Measurements from ENCODE around the gene VSTM5.

Gene VSTM5

DNA sequence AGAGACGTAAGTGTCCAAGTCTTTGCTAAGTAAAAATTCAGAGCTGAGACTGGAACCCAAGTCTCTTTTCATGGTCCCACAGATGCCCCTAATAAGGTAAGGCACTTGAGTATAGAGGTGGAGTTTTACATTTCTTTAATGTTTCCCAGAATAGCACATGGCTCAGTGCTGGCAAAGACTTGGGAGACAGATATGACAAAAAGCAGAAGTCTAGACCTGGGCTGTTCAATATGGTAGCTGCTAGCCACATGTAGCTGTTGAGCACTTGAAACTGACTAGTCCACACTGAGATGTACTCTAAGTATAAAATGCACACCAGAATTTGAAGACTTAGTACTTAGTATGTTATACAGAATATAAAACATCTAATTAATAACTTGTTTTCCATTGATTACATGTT lies 17.6 kb downstream of the VSTM5 start:
- Mint-ChIP-seq H3K4me1 (ENCODE audit: low read depth in 2 of 2) (no peaks in the 10 kb centered on the region), H3K9me3 (no peaks in the 10 kb centered on the region), H3K27ac (no peak overlapping the region), H3K36me3 (ENCODE audit: insufficient read depth) (no peaks in the 10 kb centered on the region), H3K4me3 (no peak overlapping the region), H3K27me3 (peaks cover 9 to 34% of the 10 kb centered on the region in 2 donors)
- ATAC-seq (replicated peaks) (no peak), DNase-seq (no peak)

DNA sequence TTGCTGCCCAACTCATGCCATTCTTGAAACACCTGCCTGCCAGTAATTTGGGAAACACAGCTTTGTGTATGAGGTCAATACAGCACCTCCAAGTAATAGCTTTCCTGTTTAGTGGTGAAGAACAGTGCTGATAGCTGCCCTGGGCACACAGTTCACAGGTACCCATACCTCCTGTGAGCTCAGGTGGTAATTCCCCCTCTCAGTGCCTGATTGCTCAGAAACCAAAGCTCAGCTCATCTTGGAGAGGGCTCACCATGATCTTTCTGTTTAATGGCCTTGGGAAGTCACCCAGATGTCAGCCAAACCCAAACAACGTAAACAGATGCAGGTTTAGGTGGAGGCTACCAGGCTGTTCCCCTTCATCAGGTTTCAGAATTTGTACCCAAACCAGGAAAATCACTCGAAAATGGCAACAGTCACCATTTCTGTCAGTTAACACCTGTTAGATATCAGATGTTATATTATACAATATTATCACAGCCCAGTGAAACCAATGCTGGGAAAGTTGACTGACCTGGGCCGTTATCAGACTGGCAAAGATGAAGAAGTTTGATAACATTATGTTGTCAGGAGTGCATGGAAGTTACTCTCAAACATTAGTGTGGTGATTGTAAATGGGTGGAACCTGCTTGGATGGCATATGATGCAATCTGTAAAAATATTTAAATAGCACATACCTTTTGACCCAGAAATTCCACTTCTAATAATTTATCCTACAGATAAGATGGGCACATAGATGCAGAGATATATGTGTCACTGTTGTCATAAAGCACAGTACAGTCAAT lies 18.9 kb downstream of the VSTM5 start:
- H3K27me3 Mint-ChIP-seq: peaks cover 9 to 34% of the 10 kb centered on the region in 2 donors
- DNase-seq: no peak
- H3K4me1 Mint-ChIP-seq (ENCODE audit: low read depth in 2 of 2): no peaks in the 10 kb centered on the region
- ATAC-seq (replicated peaks): no peak
- H3K27ac Mint-ChIP-seq: no peak overlapping the region
- H3K36me3 Mint-ChIP-seq (ENCODE audit: insufficient read depth): no peaks in the 10 kb centered on the region
- no peaks in the 10 kb centered on the region for H3K9me3 Mint-ChIP-seq
- H3K4me3 Mint-ChIP-seq: no peak overlapping the region

DNA sequence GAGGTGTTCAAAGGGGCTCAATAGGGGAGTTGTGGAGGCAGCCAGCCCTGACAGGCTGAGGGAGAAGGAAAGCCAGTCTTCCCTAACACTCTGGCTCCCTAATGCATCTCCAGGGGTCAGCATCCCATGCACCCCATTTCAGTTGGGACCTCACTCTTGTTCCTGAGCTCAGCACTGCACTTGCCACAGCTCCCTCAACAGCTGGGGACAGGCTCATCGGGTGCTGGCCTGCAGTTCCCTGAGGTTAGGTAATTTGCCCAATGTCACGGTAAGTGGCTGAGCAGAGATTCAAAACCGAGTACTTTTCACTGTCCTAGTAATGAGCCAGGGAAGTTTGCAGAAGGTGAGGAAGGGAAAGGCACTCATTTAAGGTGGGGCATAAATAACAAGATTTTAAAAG lies 20.8 kb downstream of the VSTM5 start:
- H3K36me3 Mint-ChIP-seq (ENCODE audit: insufficient read depth): peaks cover 3% of the 10 kb centered on the region
- no peak overlapping the region for H3K27ac Mint-ChIP-seq
- no peak overlapping the region for H3K4me3 Mint-ChIP-seq
- ATAC-seq (replicated peaks): no peak
- H3K9me3 Mint-ChIP-seq: no peaks in the 10 kb centered on the region
- peaks cover 9 to 34% of the 10 kb centered on the region in 2 donors for H3K27me3 Mint-ChIP-seq
- H3K4me1 Mint-ChIP-seq (ENCODE audit: low read depth in 2 of 2): no peaks in the 10 kb centered on the region
- no peak for DNase-seq

DNA sequence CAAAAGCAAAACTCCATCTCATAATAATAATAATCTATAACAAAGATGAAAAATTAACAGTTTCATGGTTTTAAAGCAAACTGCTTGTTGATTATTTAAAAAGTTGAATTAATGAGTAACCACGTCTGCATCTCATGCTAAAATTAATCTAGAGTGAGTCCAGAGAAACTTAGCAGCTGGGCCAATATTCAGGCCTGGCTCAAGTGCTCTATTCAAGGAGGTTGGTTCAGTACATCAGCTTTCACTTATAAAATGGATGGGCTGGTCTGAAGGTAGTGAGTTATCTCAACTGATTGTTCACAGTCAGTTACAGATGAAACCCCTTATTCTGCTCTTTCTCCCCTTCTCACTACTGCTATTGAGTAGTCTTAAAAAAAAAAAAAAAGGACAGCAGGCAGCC lies 23.1 kb downstream of the VSTM5 start:
- Mint-ChIP-seq H3K4me1 (ENCODE audit: low read depth in 2 of 2) (no peaks in the 10 kb centered on the region), H3K27ac (no peak overlapping the region), H3K36me3 (ENCODE audit: insufficient read depth) (peaks cover 3% of the 10 kb centered on the region), H3K27me3 (peaks cover 0 to 23% of the 10 kb centered on the region in 2 donors), H3K4me3 (no peak overlapping the region), H3K9me3 (no peaks in the 10 kb centered on the region)
- no peak for DNase-seq
- ATAC-seq (replicated peaks): no peak

DNA sequence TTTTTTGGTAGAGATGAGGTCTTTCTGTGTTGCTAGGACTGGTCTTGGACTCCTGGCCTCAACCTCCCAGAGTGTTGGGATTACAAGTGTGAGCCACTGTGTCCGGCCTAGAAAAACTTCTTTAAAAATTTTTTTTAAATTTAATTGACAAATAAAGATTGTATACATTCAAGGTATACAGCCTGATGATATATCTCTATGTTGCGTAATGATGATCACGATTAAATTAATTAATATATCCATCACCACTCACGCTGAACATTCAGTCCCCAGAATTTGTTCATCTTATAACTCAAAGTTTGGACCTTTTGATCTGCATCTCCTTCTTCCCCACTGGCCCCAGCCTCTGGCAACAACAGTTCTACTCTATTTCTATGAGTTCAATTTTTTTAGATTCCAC lies 27.2 kb downstream of the VSTM5 start:
- H3K4me1 Mint-ChIP-seq (ENCODE audit: low read depth in 2 of 2): no peaks in the 10 kb centered on the region
- H3K9me3 Mint-ChIP-seq: no peaks in the 10 kb centered on the region
- no peak for DNase-seq
- H3K27ac Mint-ChIP-seq: no peak overlapping the region
- H3K27me3 Mint-ChIP-seq: peaks cover 0 to under 1% of the 10 kb centered on the region in 2 donors
- H3K4me3 Mint-ChIP-seq: no peak overlapping the region
- peaks cover 3% of the 10 kb centered on the region for H3K36me3 Mint-ChIP-seq (ENCODE audit: insufficient read depth)
- ATAC-seq (replicated peaks): no peak

DNA sequence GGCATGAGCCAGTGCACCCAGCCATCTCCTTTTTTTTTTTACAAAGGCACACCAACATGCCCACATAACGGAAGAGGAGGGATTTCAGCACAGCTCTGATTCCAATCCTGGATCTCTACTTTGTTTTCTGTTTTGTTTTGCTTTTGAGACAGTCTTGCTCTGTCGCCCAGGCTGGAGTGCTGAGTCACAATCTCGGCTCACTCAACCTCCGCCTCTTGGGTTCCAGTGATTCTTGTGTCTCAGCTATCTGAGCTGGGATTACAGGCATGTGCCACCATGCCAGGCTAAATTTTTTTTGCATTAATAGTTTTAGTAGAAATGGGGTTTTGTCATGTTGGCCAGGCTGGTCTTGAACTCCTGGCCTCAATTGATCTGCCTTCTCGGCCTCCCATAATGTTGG lies 28.1 kb downstream of the VSTM5 start:
- Mint-ChIP-seq H3K27me3 (no peaks in the 10 kb centered on the region), H3K4me3 (no peak overlapping the region), H3K4me1 (ENCODE audit: low read depth in 2 of 2) (no peaks in the 10 kb centered on the region), H3K36me3 (ENCODE audit: insufficient read depth) (peaks cover 3% of the 10 kb centered on the region), H3K9me3 (no peaks in the 10 kb centered on the region), H3K27ac (no peak overlapping the region)
- DNase-seq (no peak), ATAC-seq (replicated peaks) (no peak)

DNA sequence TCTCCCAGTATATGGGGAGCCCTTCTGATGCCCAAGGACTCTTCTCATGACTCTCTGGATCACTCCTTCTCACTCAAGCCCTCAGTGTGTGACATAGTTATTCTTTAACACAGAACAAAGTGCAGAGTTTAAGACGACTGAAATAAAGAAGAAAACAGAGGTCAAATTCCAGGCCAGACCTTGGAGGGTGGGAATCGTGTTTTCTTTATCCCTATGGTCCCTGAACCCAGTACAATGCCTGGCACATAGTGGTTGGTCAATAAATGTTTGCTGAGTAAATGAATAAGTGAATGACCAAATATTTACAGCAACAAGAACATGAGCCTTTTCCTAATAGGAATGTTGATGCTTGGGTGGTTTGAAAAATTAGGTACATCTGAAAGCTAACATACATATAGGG lies 28.8 kb downstream of the VSTM5 start:
- peaks cover 3% of the 10 kb centered on the region for H3K36me3 Mint-ChIP-seq (ENCODE audit: insufficient read depth)
- H3K4me1 Mint-ChIP-seq (ENCODE audit: low read depth in 2 of 2): no peaks in the 10 kb centered on the region
- no peak overlapping the region for H3K4me3 Mint-ChIP-seq
- H3K27ac Mint-ChIP-seq: no peak overlapping the region
- ATAC-seq (replicated peaks): no peak
- H3K9me3 Mint-ChIP-seq: no peaks in the 10 kb centered on the region
- no peak for DNase-seq
- no peaks in the 10 kb centered on the region for H3K27me3 Mint-ChIP-seq

DNA sequence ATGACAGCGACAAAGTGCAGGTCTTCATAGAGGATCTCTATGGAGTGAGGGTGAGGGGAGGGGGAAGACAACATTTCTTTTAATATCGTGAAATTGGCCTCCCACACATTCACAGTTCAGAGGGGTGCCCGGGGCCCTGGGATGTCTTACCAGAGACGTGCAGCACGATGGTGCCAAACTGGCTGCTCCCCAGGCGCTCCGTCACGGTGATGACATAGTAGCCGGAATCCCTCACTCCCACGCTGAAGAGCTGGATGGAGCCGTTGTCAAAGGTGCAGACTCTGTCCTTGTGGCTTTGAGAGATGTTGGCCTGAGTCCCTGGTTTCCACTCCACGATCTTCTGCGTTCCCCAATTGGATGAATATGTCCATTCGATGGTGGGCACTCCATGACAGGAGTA lies 29.6 kb downstream of the VSTM5 start:
- Mint-ChIP-seq H3K4me3 (no peak overlapping the region), H3K27me3 (no peaks in the 10 kb centered on the region), H3K27ac (no peak overlapping the region), H3K36me3 (ENCODE audit: insufficient read depth) (peaks cover 4% of the 10 kb centered on the region), H3K9me3 (no peaks in the 10 kb centered on the region), H3K4me1 (ENCODE audit: low read depth in 2 of 2) (no peaks in the 10 kb centered on the region)
- DNase-seq (no peak), ATAC-seq (replicated peaks) (no peak)

DNA sequence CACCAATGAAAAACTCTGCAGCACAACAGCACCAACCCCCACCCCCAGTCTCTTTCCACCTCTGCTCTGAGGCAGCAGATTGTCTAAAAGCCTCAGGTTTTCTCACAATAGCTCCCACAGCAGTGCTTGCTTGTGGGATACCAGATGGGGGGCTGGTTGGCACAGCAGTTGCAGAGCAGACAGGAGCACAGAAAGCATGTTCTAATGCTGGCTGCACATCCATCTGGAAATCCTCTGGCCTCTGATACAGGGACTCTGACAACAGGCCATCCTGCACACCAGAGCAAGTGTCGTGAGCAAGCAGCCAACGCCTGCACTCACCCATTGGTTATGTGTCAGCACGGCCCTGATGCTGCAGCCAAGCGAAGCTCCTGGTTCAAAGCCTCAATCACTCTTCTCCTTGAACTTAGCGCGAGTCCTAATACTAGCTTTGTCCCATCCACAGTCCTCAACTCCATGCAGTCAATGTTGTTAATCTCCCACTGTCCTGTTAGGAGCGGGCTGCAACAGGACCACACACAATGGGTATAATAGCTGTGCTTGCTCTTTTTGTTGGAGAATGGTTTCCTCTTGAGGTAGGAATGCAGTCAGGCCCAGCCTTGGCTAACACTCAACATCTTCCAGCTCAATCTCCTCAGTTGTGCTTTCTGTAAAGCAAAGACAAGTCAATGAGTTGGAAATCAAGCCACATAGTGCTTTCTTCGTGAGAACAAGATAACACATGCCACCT lies 30.3 kb downstream of the VSTM5 start:
- DNase-seq (no peak), ATAC-seq (replicated peaks) (no peak)
- Mint-ChIP-seq H3K4me1 (ENCODE audit: low read depth in 2 of 2) (no peaks in the 10 kb centered on the region), H3K4me3 (no peak overlapping the region), H3K27me3 (no peaks in the 10 kb centered on the region), H3K27ac (no peak overlapping the region), H3K36me3 (ENCODE audit: insufficient read depth) (peaks cover 5% of the 10 kb centered on the region), H3K9me3 (no peaks in the 10 kb centered on the region)

DNA sequence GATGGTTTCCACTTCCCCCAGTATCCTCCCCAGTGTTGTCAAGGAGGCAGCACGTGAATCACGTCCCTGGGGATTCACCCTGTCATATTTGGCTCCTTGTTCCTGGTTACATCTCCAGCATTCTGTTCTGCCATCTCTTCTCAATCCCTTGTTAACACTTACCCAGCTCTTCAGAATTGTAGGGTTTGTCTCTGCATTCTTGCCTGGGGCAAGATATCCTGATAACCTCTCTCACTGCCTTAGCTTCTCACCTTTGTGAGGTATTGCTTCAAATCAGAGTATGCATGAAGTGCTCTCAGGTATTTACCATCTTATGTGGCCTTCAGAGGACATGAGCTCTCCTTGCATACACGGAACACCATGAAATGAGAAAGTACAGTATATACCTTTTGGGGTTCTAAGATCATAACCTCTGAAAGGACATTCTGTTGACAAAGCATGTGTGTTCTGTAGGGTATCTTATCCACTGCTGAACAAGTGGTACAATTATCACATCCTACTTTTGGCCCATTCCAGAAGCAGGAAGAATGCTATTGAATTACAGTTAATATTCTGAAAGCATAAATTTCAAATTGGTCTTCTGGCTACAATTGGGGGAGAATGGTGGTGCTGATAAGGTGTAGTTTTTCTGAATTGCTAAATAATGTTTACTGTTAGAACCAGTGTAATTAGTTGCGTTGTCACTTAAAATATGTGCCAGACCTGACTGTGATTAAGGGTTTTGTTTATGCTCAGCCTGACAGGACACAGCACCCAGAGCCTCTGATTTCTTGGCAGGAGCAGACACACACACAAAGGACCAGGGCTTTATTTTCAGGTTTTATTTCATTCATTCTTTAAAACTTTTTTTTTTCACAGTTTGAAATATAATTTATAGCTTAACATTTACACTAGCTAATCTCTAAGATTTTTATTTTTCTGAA lies 32.7 kb downstream of the VSTM5 start:
- H3K27ac Mint-ChIP-seq: peak overlapping the region in 1 of 2 donors; percentile 11
- DNase-seq: no peak
- no peaks in the 10 kb centered on the region for H3K4me1 Mint-ChIP-seq (ENCODE audit: low read depth in 2 of 2)
- no peaks in the 10 kb centered on the region for H3K27me3 Mint-ChIP-seq
- no peaks in the 10 kb centered on the region for H3K9me3 Mint-ChIP-seq
- no peak for ATAC-seq (replicated peaks)
- peaks cover 17% of the 10 kb centered on the region for H3K36me3 Mint-ChIP-seq (ENCODE audit: insufficient read depth)
- no peak overlapping the region for H3K4me3 Mint-ChIP-seq

DNA sequence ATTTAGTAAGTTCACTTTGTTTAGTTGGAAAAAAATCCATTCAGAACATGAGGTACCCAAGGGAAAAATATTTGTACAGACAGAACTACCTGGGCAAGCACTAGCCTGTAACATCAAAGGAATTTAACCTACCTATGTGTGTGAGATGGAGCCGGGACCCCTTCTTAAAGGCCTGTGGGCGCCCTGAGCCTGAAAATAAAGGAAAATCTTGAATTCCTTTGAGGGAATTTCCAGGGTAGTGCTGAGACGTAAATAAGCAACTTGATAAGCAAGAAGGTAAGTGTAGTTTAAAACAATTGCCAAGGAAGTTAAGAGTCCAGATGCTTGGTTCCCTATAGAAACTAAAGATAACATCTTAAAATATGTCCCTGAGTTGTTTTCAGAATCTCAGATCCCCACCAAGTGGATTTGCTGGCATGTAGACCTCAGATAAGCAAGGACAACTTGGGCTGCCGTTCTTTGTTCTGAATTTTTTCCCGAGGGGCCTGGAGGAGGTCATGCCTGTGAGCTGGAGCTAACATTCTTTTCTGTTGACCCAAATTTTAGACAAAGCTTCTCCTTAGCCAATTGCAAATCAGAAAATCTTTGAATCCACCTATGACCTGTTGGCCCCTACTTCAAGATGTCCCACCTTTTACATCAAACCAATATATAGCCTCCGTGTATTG lies 35.3 kb downstream of the VSTM5 start:
- Mint-ChIP-seq H3K4me1 (ENCODE audit: low read depth in 2 of 2) (no peaks in the 10 kb centered on the region), H3K27me3 (no peaks in the 10 kb centered on the region), H3K27ac (no peak overlapping the region), H3K9me3 (no peaks in the 10 kb centered on the region), H3K4me3 (no peak overlapping the region), H3K36me3 (ENCODE audit: insufficient read depth) (peaks cover 43% of the 10 kb centered on the region)
- ATAC-seq (replicated peaks) (no peak), DNase-seq (no peak)

DNA sequence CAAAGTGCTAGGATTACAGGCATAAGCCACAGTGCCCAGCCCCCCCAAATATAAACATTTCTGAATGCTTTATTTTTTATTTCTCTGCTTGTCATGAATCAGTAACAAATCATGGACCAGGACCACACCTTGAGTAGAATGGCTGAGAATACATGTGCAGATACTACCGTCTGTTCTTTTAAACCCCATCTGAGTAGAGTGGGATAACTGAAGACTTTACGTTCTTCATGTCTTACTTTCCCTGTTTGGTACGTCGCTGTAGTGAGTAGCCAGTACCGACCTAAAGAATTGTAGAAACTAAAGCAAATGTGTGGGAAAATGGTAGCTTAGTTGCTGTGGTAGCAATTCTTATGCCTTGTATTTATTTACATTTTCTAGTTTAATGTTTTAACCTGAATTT lies 36.4 kb downstream of the VSTM5 start:
- H3K27me3 Mint-ChIP-seq: no peaks in the 10 kb centered on the region
- DNase-seq (no peak), ATAC-seq (replicated peaks) (no peak)
- peaks cover 51% of the 10 kb centered on the region for H3K36me3 Mint-ChIP-seq (ENCODE audit: insufficient read depth)
- no peaks in the 10 kb centered on the region for H3K4me1 Mint-ChIP-seq (ENCODE audit: low read depth in 2 of 2)
- peak overlapping the region in 1 of 2 donors; percentile 62 for H3K27ac Mint-ChIP-seq
- H3K4me3 Mint-ChIP-seq: no peak overlapping the region
- H3K9me3 Mint-ChIP-seq: no peaks in the 10 kb centered on the region

DNA sequence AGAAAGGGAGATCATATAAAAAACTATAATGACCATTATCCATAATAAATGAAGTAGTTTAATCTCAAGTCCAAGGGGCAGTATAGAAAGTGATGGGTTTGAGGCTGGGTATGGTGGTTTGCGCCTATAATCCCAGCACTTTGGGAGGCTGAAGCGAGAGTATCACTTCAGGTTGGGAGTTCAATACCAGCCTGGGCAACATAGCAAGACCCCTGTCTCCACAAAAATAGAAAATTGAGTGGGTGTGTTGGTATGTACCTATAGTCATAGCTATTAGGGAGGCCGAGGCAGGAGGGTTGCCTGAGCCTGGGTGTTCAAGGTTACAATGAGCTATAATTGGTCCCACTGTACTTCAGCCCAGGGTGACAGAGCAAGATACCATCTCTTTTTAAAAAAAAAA lies 42.4 kb downstream of the VSTM5 start:
- H3K9me3 Mint-ChIP-seq: no peaks in the 10 kb centered on the region
- no peaks in the 10 kb centered on the region for H3K27me3 Mint-ChIP-seq
- DNase-seq: no peak
- peaks cover 0 to 18% of the 10 kb centered on the region in 2 donors for H3K4me1 Mint-ChIP-seq (ENCODE audit: low read depth in 2 of 2)
- no peak overlapping the region for H3K27ac Mint-ChIP-seq
- no peak overlapping the region for H3K4me3 Mint-ChIP-seq
- peaks cover 89% of the 10 kb centered on the region for H3K36me3 Mint-ChIP-seq (ENCODE audit: insufficient read depth)
- ATAC-seq (replicated peaks): no peak
